ENCODE results near the gene GCK. TPM values are rescaled to one million over a fixed set of nuclear protein-coding genes. Genes with fewer than 3 reads are reported as not detected.
A peak's percentile ranks its signal among the peaks of the same experiment; 100 is the strongest.

The GCK gene
- total and polyA plus RNA-seq, 4 donors, result 0.09 to 12.7 (median 0.44) TPM

- 73% methylated on average over 7 of the region's 7 CpGs for WGBS
- Histone ChIP-seq H3K4me3 (ENCODE audit: low read depth in 1 of 3, low read length in 3 of 3) (no peak overlapping the region), H3K36me3 (ENCODE audit: control insufficient read depth in 4 of 4, insufficient read depth in 3 of 4, low read depth in 1 of 4, low read length in 3 of 4) (no peaks in the 10 kb centered on the region), H3K27me3 (ENCODE audit: control insufficient read depth in 4 of 4, insufficient read depth in 4 of 4, low read length in 3 of 4) (no peaks in the 10 kb centered on the region), H3K9ac (ENCODE audit: low read depth in 1 of 2, low read length in 2 of 2) (no peak overlapping the region), H3K4me1 (ENCODE audit: control insufficient read depth in 4 of 4, insufficient read depth in 4 of 4, low read length in 3 of 4) (no peaks in the 10 kb centered on the region), H3K9me3 (ENCODE audit: control insufficient read depth in 4 of 4, low read length in 3 of 4) (no peaks in the 10 kb centered on the region), H3K27ac (ENCODE audit: low read depth in 1 of 2, low read length in 2 of 2) (no peak overlapping the region)
- TF ChIP-seq ATF3 (IDR thresholded peaks at IDR 0.05) (no peak), GABPA (IDR thresholded peaks at IDR 0.05 in 1 of 2, conservative IDR thresholded peaks at IDR 0.05 in 1 of 2) (no peak), HNF4G (IDR thresholded peaks at IDR 0.05) (no peak), EGR1 (IDR thresholded peaks at IDR 0.05; ENCODE audit: low read depth in 2 of 2) (no peak), RXRA (IDR thresholded peaks at IDR 0.05) (no peak), MAX (IDR thresholded peaks at IDR 0.05) (no peak), FOXA2 (IDR thresholded peaks at IDR 0.05) (no peak), NR2F2 (IDR thresholded peaks at IDR 0.05) (no peak), FOXA1 (IDR thresholded peaks at IDR 0.05) (no peak), TAF1 (conservative IDR thresholded peaks at IDR 0.05) (no peak), SP1 (IDR thresholded peaks at IDR 0.05) (no peak), JUND (IDR thresholded peaks at IDR 0.05) (no peak), YY1 (IDR thresholded peaks at IDR 0.05) (no peak)
- TF ChIP-seq, protein P1, sequence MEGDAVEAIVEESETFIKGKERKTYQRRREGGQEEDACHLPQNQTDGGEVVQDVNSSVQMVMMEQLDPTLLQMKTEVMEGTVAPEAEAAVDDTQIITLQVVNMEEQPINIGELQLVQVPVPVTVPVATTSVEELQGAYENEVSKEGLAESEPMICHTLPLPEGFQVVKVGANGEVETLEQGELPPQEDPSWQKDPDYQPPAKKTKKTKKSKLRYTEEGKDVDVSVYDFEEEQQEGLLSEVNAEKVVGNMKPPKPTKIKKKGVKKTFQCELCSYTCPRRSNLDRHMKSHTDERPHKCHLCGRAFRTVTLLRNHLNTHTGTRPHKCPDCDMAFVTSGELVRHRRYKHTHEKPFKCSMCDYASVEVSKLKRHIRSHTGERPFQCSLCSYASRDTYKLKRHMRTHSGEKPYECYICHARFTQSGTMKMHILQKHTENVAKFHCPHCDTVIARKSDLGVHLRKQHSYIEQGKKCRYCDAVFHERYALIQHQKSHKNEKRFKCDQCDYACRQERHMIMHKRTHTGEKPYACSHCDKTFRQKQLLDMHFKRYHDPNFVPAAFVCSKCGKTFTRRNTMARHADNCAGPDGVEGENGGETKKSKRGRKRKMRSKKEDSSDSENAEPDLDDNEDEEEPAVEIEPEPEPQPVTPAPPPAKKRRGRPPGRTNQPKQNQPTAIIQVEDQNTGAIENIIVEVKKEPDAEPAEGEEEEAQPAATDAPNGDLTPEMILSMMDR (IDR thresholded peaks at IDR 0.05; ENCODE audit: low read depth, low read length, missing input control), result no peak
- TF ChIP-seq, protein P2, sequence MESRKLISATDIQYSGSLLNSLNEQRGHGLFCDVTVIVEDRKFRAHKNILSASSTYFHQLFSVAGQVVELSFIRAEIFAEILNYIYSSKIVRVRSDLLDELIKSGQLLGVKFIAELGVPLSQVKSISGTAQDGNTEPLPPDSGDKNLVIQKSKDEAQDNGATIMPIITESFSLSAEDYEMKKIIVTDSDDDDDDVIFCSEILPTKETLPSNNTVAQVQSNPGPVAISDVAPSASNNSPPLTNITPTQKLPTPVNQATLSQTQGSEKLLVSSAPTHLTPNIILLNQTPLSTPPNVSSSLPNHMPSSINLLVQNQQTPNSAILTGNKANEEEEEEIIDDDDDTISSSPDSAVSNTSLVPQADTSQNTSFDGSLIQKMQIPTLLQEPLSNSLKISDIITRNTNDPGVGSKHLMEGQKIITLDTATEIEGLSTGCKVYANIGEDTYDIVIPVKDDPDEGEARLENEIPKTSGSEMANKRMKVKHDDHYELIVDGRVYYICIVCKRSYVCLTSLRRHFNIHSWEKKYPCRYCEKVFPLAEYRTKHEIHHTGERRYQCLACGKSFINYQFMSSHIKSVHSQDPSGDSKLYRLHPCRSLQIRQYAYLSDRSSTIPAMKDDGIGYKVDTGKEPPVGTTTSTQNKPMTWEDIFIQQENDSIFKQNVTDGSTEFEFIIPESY (IDR thresholded peaks at IDR 0.05), result no peak
- TF ChIP-seq, protein P3, sequence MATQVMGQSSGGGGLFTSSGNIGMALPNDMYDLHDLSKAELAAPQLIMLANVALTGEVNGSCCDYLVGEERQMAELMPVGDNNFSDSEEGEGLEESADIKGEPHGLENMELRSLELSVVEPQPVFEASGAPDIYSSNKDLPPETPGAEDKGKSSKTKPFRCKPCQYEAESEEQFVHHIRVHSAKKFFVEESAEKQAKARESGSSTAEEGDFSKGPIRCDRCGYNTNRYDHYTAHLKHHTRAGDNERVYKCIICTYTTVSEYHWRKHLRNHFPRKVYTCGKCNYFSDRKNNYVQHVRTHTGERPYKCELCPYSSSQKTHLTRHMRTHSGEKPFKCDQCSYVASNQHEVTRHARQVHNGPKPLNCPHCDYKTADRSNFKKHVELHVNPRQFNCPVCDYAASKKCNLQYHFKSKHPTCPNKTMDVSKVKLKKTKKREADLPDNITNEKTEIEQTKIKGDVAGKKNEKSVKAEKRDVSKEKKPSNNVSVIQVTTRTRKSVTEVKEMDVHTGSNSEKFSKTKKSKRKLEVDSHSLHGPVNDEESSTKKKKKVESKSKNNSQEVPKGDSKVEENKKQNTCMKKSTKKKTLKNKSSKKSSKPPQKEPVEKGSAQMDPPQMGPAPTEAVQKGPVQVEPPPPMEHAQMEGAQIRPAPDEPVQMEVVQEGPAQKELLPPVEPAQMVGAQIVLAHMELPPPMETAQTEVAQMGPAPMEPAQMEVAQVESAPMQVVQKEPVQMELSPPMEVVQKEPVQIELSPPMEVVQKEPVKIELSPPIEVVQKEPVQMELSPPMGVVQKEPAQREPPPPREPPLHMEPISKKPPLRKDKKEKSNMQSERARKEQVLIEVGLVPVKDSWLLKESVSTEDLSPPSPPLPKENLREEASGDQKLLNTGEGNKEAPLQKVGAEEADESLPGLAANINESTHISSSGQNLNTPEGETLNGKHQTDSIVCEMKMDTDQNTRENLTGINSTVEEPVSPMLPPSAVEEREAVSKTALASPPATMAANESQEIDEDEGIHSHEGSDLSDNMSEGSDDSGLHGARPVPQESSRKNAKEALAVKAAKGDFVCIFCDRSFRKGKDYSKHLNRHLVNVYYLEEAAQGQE (IDR thresholded peaks at IDR 0.05), result no peak
- no peak for DNase-seq (ENCODE audit: low spot score)
Measured at GRCh38 chr7:44176486-44176885, 12.8 kb downstream of the GCK start.

DNA sequence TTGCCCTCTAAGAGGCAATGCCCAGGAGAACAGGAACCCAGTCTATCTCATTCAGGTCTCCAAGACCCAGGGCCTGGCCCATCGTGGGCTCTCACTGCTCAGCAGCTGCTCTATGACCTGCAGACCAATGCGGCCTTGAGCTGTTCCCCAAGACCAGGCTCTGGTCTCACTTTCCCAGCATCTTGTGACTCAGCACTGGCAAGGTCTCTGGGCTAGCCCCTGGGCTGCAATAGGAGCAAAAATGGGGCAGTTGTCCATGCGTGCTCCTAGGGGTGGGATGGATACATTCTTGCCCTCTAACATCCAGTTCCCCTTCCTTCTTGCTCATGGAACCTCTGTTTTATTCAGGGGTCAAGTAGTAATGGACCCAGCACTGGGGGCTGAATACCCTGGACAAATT is 13.5 kb downstream of the GCK start:
- H3K9ac ChIP-seq (ENCODE audit: low read depth in 1 of 2, low read length in 2 of 2), result no peak overlapping the region
- WGBS, result 86% methylated on average over 3 of the region's 3 CpGs
- H3K36me3 ChIP-seq (ENCODE audit: control insufficient read depth in 4 of 4, insufficient read depth in 3 of 4, low read depth in 1 of 4, low read length in 3 of 4), result no peaks in the 10 kb centered on the region
- DNase-seq (ENCODE audit: low spot score), result peak; percentile 20
- H3K4me3 ChIP-seq (ENCODE audit: low read depth in 1 of 3, low read length in 3 of 3), result no peak overlapping the region
- H3K4me1 ChIP-seq (ENCODE audit: control insufficient read depth in 4 of 4, insufficient read depth in 4 of 4, low read length in 3 of 4), result no peaks in the 10 kb centered on the region
- H3K9me3 ChIP-seq (ENCODE audit: control insufficient read depth in 4 of 4, low read length in 3 of 4), result no peaks in the 10 kb centered on the region
- H3K27ac ChIP-seq (ENCODE audit: low read depth in 1 of 2, low read length in 2 of 2), result no peak overlapping the region
- H3K27me3 ChIP-seq (ENCODE audit: control insufficient read depth in 4 of 4, insufficient read depth in 4 of 4, low read length in 3 of 4), result no peaks in the 10 kb centered on the region
- TF ChIP-seq NR2F2 (IDR thresholded peaks at IDR 0.05), result no peak
- TF ChIP-seq MAX (IDR thresholded peaks at IDR 0.05), result no peak
- TF ChIP-seq, protein P2 (IDR thresholded peaks at IDR 0.05), result no peak
- TF ChIP-seq HNF4G (IDR thresholded peaks at IDR 0.05), result no peak
- TF ChIP-seq RAD21 (IDR thresholded peaks at IDR 0.05), result no peak
- TF ChIP-seq YY1 (IDR thresholded peaks at IDR 0.05), result no peak
- no peak for TF ChIP-seq JUND (IDR thresholded peaks at IDR 0.05)
- TF ChIP-seq, protein P3 (IDR thresholded peaks at IDR 0.05), result no peak
- no peak for TF ChIP-seq EGR1 (IDR thresholded peaks at IDR 0.05; ENCODE audit: low read depth in 2 of 2)
- TF ChIP-seq FOXA2 (IDR thresholded peaks at IDR 0.05), result no peak
- TF ChIP-seq ATF3 (IDR thresholded peaks at IDR 0.05), result no peak
- no peak for TF ChIP-seq SP1 (IDR thresholded peaks at IDR 0.05)
- no peak for TF ChIP-seq TAF1 (conservative IDR thresholded peaks at IDR 0.05)
